GM19328 (cell line): ENCODE measurements around the gene LENG9.

ENCODE experiments used
- ATAC-seq: cut with Tn5 transposase; IDR thresholded peaks from one replicate; pipeline ENCODE4 v1.9.1; 2021; ENCODE audit warnings: mild to moderate bottlenecking, moderate library complexity; ENCODE audit not compliant: unreplicated experiment

The LENG9 gene

GRCh38 chr19:54424660-54425381 is 38.8 kb downstream of the LENG9 start:
- no peak for ATAC-seq

GRCh38 chr19:54424201-54424600 is 39.4 kb downstream of the LENG9 start:
- no peak for ATAC-seq

- ATAC-seq: no peak
Measured at GRCh38 chr19:54422136-54422535, 41.4 kb downstream of the LENG9 start.

- ATAC-seq: no peak
Measured at GRCh38 chr19:54421521-54421920, 42.1 kb downstream of the LENG9 start.

GRCh38 chr19:54421169-54421516 is 42.4 kb downstream of the LENG9 start:
- ATAC-seq: no peak

GRCh38 chr19:54420383-54421168 is 43.0 kb downstream of the LENG9 start:
- no peak for ATAC-seq

GRCh38 chr19:54420068-54420382 is 43.6 kb downstream of the LENG9 start:
- no peak for ATAC-seq

- ATAC-seq: no peak
Measured at GRCh38 chr19:54418930-54419800, 44.4 kb downstream of the LENG9 start.

GRCh38 chr19:54418030-54418929 is 45.3 kb downstream of the LENG9 start:
- ATAC-seq: no peak

- ATAC-seq: no peak
Measured at GRCh38 chr19:54416695-54417491, 46.7 kb downstream of the LENG9 start.

- no peak for ATAC-seq
Measured at GRCh38 chr19:54415901-54416673, 47.5 kb downstream of the LENG9 start.

- ATAC-seq: no peak
Measured at GRCh38 chr19:54415208-54415900, 48.2 kb downstream of the LENG9 start, which contains the start of gene TTYH1. Gene TTYH1 (plus strand): TSS chr19:54415464. CDS start chr19:54415553, 89 bp downstream.

GRCh38 chr19:54414156-54414555 is 49.4 kb downstream of the LENG9 start:
- ATAC-seq: no peak

- ATAC-seq: no peak
Measured at GRCh38 chr19:54412877-54413276, 50.7 kb downstream of the LENG9 start.
